ENCODE data around the gene SNTG2.

The SNTG2 gene

GRCh38 chr2:1072250-1072649, 121.6 kb downstream of the SNTG2 start:
- TF ChIP-seq FOXP2 (optimal IDR thresholded peaks at IDR 0.05; ENCODE audit: borderline replicate concordance, extremely low read depth, extremely low read length, insufficient read depth) (no peak), POLR2AphosphoS5 (IDR thresholded peaks at IDR 0.05; ENCODE audit: low read depth, low read length) (no peak), SIN3A (IDR thresholded peaks at IDR 0.05; ENCODE audit: borderline replicate concordance, insufficient read depth, low read length) (no peak), TAF1 (IDR thresholded peaks at IDR 0.05; ENCODE audit: borderline replicate concordance, insufficient read depth, low read length) (no peak)
- TF ChIP-seq, protein P1, sequence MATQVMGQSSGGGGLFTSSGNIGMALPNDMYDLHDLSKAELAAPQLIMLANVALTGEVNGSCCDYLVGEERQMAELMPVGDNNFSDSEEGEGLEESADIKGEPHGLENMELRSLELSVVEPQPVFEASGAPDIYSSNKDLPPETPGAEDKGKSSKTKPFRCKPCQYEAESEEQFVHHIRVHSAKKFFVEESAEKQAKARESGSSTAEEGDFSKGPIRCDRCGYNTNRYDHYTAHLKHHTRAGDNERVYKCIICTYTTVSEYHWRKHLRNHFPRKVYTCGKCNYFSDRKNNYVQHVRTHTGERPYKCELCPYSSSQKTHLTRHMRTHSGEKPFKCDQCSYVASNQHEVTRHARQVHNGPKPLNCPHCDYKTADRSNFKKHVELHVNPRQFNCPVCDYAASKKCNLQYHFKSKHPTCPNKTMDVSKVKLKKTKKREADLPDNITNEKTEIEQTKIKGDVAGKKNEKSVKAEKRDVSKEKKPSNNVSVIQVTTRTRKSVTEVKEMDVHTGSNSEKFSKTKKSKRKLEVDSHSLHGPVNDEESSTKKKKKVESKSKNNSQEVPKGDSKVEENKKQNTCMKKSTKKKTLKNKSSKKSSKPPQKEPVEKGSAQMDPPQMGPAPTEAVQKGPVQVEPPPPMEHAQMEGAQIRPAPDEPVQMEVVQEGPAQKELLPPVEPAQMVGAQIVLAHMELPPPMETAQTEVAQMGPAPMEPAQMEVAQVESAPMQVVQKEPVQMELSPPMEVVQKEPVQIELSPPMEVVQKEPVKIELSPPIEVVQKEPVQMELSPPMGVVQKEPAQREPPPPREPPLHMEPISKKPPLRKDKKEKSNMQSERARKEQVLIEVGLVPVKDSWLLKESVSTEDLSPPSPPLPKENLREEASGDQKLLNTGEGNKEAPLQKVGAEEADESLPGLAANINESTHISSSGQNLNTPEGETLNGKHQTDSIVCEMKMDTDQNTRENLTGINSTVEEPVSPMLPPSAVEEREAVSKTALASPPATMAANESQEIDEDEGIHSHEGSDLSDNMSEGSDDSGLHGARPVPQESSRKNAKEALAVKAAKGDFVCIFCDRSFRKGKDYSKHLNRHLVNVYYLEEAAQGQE (IDR thresholded peaks at IDR 0.05; ENCODE audit: insufficient read depth in 1 of 2, low read depth in 2 of 2, low read length in 2 of 2): no peak

DNA sequence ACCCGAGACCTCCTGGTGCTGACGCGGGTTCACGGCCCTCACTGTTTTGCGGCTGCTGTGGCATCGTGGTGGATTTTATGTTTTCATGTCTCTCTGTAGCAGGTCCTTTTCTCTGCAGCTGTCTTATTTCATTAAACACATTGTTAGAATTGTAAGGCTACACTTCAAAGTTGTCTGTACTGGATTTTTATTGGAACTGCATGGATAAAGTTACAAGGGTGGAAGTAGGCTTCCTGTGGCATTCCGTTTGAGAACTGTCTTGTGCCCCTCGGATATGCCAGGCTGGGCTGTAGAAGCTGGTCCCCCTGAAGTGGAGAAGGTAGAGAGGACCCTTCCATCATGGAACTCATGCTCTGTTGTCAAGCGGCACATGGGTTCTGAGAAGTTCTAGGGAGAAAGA, 127.3 kb downstream of the SNTG2 start:
- TF ChIP-seq POLR2AphosphoS5 (IDR thresholded peaks at IDR 0.05; ENCODE audit: low read depth, low read length) (no peak), SIN3A (IDR thresholded peaks at IDR 0.05; ENCODE audit: borderline replicate concordance, insufficient read depth, low read length) (no peak), TAF1 (IDR thresholded peaks at IDR 0.05; ENCODE audit: borderline replicate concordance, insufficient read depth, low read length) (no peak), FOXP2 (optimal IDR thresholded peaks at IDR 0.05; ENCODE audit: borderline replicate concordance, extremely low read depth, extremely low read length, insufficient read depth) (no peak)
- TF ChIP-seq, protein P1 (IDR thresholded peaks at IDR 0.05; ENCODE audit: insufficient read depth in 1 of 2, low read depth in 2 of 2, low read length in 2 of 2): no peak

DNA sequence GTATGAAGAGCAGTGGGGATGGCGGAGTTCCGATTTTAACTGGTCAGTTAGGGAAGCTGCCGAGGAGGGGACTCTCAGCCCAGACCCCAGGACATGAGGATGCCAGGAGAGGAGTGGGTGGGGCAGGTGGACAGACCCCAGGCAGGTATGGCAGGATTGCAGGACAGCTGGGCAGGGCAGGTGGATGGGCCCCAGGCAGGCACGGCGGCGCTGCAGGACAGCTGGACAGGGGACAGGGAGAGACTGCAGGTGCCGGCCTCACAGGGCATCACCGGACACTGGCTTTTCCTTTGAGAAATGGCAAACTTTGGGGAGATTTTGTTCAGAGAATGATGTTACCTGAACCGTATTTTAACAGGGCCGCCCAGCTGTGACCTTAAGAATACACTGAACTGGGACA, 127.7 kb downstream of the SNTG2 start:
- TF ChIP-seq FOXP2 (optimal IDR thresholded peaks at IDR 0.05; ENCODE audit: borderline replicate concordance, extremely low read depth, extremely low read length, insufficient read depth) (no peak), SIN3A (IDR thresholded peaks at IDR 0.05; ENCODE audit: borderline replicate concordance, insufficient read depth, low read length) (no peak), TAF1 (IDR thresholded peaks at IDR 0.05; ENCODE audit: borderline replicate concordance, insufficient read depth, low read length) (no peak), POLR2AphosphoS5 (IDR thresholded peaks at IDR 0.05; ENCODE audit: low read depth, low read length) (no peak)

GRCh38 chr2:1079873-1080799, 129.5 kb downstream of the SNTG2 start:
- TF ChIP-seq FOXP2 (optimal IDR thresholded peaks at IDR 0.05; ENCODE audit: borderline replicate concordance, extremely low read depth, extremely low read length, insufficient read depth) (no peak), TAF1 (IDR thresholded peaks at IDR 0.05; ENCODE audit: borderline replicate concordance, insufficient read depth, low read length) (no peak), SIN3A (IDR thresholded peaks at IDR 0.05; ENCODE audit: borderline replicate concordance, insufficient read depth, low read length) (no peak), POLR2AphosphoS5 (IDR thresholded peaks at IDR 0.05; ENCODE audit: low read depth, low read length) (no peak)
- TF ChIP-seq, protein P1 (IDR thresholded peaks at IDR 0.05; ENCODE audit: insufficient read depth in 1 of 2, low read depth in 2 of 2, low read length in 2 of 2): no peak

- no peak for TF ChIP-seq TAF1 (IDR thresholded peaks at IDR 0.05; ENCODE audit: borderline replicate concordance, insufficient read depth, low read length)
- TF ChIP-seq FOXP2 (optimal IDR thresholded peaks at IDR 0.05; ENCODE audit: borderline replicate concordance, extremely low read depth, extremely low read length, insufficient read depth): no peak
- TF ChIP-seq, protein P1 (IDR thresholded peaks at IDR 0.05; ENCODE audit: insufficient read depth in 1 of 2, low read depth in 2 of 2, low read length in 2 of 2): no peak
Measured at GRCh38 chr2:1081451-1082225, 131.0 kb downstream of the SNTG2 start.
